HG03565 (cell line): ENCODE data around the gene MEGF11.

Experiments used
- ATAC-seq: cut with Tn5 transposase; IDR thresholded peaks from one replicate; pipeline ENCODE4 v1.9.1; 2021; ENCODE audit warnings: mild to moderate bottlenecking, moderate library complexity; ENCODE audit not compliant: unreplicated experiment

Gene MEGF11

DNA sequence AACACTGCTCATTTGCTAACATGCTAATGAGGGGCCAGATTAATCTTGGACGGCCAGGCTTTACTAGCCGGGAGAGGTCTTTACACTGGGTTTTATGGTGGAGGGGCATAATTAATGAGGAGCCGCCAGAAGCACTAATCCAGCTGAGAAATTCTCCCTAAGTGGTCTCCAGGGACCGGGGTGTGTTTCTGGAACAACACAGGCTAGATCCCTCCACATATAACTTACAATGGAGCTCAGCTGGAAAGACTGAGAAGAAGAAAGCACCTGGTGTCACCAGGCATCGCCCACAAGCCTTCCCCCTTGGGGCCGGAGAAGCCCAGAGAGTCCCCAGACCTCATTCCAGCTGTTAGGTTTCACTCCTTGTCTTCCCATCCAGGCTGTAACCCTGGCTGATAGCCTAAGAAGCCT lies 127.5 kb downstream of the MEGF11 start:
- ATAC-seq = no peak

DNA sequence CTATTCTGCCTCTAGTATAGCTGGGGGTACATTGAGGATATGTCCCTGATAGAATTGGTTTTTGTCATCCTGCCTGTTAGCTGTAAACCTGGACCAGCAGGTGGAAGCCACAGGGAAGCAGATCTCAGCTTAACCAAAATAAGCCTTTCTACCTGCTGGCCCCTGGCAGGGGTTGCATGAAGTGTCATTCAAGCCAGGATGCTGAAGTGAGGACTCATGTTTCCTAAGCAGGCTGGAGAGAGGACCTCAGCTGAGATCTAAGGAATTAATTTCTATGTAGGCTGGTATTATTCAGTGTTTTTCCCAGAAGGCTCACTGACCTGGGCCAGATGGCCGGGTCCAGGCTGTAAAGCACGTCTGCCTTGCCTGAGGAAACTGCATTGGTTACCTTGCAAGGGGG lies 128.9 kb downstream of the MEGF11 start:
- no peak for ATAC-seq

DNA sequence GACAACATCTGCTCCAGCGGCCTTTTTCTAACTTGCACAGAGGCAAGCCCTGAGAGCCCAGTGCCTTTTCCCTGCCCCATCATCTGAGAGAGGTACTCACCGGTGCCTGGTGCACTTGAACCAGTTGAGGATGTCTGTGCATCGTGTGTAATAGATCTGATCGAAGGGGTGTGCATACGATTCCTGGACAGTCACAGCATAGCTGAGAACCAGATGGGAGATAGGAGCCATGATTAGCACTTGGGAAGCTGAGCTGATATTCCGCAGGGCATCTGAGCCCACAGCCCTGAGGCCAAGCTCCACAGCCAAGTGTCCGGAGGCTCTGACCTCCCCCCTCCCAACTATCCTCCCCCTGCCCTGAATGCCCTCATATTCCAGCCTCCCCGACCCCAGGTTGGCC lies 129.8 kb downstream of the MEGF11 start:
- ATAC-seq = no peak

DNA sequence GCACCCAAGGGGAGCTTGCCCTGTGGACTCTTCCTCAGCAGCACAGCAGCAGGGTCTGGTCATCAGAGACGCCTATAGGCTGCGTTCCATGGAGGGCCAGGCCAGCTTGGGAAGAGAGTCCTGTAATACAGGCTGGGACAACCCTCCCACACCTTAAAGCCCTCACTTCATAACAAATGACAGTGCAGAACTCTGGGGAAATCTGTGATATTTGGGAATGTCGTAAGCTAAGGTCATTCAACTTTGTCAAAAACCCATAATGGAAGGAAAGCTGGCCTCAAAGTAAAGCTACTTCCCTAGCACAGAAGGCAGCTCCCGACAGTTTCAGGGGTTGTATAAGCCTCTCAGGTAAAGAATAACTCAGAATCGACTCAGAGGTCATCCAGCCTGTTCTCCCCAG lies 133.1 kb downstream of the MEGF11 start:
- no peak for ATAC-seq

DNA sequence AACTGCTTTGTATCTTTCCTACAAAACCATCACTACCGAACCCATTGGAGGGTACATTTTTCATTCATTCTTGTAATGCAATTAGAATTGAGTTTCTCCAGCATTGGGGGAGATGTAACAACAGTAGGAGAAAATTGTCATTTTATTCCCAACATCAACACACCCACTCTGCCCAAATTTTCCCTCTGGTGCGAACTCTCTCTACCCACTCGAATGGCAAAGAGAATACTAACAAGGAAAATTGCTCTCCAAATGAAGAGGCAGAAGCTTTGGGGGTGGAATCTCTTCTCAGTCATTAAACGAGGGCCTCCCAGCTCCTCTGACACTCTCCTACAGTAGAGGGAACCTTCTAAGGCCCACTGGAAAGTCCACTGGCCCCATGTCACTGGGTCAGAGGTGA lies 135.7 kb downstream of the MEGF11 start:
- no peak for ATAC-seq

DNA sequence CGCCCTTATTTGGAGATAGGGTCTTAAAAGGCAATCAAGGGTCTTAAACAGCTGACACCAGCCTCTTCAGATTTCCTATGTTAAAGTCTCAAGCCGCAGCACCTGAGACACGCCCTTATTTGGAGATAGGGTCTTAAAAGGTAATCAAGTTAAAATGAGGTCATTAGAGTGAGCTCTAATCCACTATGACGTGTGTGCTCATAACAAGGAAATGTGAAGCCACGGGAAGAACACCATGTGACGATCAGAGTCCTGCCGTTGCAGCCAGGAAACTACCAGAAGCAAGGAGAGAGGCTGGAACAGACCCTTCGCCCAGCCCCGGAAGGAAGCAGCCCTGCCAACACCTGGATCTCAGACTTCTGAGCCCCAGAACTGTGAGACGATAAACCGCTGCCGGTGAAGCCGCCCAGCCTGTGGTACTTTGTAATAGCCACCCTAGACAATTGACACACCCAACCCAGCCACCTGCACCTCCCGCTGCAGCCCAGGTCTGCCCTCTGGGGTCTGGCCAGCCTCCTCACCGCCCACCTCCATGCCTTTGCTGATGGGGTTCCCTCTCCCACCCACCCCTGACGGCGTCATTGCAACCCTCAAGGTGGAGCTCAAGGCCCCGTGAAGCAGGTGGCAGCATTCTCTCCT lies 137.9 kb downstream of the MEGF11 start:
- no peak for ATAC-seq

DNA sequence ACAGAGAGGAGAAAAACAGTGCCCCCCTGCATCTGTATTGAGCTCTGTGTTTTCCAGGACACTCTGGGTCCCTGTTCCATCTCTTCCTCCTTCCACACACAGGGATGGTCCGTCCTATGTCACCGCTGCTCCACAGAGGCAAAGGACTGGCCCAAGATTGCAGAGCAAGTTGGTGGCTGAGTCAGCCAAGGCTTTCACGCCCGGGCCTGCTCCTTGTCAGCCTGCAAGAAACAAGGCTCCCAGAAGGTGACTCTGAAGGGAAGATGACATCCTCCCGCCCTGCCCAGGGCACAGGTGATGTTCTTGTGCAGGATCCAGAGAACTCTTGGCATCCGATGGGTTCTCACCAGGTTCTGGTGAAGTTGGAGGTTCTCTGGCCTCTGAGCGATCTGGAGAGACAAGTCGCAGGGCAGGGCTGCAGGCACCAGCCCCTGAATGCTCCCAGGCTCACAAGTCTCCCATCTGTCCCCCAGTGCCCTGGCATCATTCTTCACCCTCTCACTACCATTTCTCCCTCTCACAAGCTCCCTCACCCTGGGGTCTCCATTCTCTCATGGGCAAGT lies 138.6 kb downstream of the MEGF11 start:
- no peak for ATAC-seq

DNA sequence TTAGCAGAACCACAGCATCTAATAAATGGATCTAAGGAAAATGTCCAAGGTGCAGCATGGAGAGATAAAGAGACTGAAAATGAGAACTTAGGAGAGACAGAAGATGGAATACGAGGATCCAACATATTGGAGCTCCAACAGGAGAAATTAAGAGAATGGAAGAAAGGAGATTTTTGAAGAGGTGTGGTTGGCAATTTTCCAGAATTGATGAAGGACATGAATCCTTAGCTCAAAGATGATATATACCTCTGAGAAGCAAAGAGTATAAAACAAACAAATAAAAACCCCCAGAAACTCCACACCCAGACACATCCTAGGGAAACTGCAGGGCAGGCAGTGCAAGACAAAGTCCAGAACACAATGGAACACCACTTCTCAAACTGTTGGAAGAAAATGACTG lies 141.2 kb downstream of the MEGF11 start:
- ATAC-seq = no peak

DNA sequence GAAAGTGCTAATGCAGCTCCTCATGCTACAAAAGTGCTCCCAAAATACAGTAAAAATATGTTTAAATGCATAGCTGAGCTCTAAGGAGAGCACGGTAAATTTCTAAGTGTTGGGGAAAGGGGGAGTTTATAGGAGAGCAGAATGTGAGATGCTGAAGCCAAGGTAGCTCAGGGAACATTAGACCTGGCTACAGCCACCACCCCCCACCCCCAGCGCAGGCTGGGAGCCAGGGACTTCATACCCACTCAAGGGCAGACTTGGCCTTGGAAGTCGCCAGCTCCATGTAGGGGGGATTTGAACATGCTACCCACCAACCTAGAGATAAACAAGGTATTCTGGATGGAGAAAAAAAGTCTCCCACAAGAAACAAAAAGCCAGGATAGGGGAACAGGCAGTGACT lies 142.2 kb downstream of the MEGF11 start:
- ATAC-seq = no peak

DNA sequence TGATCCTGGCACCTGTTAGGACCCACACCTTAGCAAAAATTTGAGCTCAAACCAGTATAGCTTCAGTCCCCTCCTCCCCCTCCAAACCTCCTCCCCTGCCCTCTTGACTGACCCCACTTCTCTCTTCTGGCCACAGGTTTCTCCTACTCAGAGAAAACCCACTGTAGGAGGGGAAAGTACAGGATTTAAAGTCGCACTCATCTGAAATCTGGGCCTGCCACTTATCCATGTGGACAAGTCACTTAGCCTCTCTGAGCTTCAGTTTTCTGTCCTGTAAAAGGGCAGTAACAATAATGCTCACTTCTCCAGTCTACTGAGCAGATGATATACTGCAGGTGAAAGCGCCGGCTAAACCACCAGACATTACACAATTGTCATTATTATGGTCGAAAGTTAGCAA lies 142.7 kb downstream of the MEGF11 start:
- no peak for ATAC-seq

DNA sequence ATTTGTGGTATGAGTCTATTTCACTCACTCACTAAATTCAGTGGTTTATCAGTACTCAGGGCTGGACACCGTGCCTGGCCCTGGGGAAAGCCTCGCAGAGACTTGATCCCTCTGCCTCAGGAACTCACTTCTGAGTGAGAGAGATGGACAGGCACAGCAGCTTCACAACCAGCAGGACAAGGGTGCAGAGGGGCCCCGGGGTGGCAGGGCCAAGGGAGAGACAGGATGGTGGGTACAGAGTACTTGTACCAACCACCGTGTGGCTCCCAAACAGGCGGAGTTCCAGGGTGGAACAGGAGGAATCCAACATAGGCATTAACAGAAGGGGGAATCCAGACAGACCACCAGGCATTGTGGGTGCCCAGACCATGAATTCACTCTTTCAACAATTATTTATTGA lies 143.7 kb downstream of the MEGF11 start:
- ATAC-seq = no peak

DNA sequence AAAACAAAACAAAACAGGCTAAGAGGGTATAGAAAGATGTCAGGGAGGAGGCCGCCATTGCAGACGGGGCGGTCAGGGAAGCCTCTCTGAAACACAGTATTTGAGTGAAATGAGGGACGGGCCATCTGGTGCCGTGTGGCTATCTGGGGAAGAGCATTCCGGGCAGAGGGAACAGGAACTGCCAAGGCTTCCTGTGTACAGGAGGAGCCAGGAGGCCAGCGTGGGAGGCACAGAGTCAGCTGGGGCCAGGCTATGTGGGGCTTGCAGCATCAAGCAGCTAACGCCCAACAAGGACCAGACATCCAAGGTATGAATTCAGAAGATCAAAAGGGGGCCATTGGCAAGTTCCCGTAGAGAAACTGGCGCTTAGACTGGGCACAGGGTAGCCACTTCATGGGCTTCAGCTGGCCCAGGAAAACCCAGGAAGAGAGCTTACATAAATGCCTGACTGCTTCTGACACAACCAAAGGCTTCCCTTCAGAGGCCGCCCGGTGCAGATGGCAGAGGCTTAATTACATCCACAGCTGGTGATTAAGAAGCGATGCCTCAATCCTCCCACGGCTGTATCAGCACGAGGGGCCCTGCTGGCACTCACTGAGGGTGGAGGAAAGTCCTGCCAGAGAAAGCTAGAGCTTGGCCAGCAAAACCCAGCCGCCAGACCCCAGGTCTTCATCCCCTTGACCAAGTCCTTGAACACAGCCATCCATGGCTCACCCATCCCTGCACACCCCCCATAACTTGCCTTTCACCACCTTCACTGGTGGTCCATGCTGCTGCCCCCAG lies 144.9 kb downstream of the MEGF11 start:
- no peak for ATAC-seq

DNA sequence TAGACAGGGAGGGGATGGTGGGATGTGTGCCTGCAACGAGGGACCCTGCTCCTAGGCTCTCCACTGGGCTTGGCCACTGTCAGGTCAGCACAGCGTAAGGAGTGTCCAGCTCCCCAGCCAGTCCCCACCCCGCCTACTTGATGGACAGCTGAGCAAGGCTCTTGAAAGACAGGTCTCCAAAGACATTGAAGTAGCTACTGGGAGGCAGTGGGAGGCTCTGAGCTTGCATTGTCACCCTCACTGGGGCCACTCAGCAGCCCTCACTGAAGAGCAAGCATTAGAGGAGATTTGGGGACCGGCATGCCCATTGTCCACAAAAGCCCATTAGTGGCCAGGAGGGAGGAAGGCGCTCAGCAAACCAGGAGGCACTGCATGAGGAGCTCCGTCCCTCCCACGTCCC lies 146.5 kb downstream of the MEGF11 start:
- ATAC-seq = no peak

DNA sequence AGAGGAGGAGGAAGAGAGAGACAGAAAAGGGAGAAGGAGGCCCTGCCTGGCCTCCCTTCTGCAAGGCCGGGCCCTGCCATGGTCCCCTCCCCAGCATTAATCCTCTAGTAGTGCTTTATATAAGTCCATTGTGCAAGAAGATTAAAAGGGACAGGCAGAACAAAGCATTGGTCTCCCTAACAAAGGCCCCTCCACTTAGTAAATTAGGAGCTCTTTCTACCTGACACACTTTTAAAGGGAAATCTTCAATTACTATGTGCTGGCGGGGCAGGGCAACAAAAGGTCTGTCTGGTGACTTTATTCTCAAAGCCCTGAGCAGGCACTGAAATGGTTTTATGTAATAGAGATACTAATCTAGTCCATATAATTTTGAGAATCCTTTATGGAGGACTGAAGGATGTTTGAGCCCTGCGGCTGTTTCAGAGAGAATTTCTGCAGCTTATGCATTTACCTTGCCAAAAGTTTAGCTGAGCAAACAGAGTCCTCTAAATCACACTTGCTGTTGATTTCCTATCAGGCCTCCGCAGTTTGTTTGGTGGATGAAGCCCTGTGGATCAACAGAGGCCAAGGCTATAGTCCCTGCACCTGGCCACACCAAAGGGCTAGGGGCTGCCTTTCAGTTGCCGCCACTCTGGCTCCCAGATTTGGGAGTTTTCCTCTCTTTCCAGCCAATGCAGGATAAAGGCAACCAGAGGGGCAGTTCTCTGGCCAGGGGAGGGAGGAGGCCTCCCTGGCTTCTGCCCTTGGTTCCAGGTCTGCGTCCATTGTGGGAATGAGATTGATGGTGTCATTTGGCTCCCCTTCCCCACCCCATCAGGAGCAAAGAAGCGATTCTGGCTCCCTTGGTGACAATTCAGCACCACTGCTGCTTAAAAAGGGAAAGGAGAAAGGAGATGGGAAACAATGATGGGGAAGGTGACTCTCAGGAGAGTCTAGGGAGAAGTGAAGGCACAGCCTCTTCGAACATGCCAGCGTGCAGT lies 148.0 kb downstream of the MEGF11 start:
- ATAC-seq = no peak

DNA sequence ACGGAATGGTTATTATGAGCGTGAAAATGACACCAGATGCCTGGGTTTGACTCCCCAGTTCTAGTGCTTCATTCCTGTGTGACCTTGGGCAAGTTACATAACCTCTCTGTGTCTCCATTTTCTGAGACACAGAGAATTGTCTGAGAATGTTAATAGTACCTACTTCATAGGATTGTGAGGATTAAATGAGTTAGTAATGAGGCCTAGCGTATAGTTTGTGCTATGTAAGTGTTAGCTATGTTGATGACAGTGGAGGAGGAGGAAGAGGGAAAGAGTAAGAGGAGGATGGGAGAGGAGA lies 150.3 kb downstream of the MEGF11 start:
- ATAC-seq = no peak

DNA sequence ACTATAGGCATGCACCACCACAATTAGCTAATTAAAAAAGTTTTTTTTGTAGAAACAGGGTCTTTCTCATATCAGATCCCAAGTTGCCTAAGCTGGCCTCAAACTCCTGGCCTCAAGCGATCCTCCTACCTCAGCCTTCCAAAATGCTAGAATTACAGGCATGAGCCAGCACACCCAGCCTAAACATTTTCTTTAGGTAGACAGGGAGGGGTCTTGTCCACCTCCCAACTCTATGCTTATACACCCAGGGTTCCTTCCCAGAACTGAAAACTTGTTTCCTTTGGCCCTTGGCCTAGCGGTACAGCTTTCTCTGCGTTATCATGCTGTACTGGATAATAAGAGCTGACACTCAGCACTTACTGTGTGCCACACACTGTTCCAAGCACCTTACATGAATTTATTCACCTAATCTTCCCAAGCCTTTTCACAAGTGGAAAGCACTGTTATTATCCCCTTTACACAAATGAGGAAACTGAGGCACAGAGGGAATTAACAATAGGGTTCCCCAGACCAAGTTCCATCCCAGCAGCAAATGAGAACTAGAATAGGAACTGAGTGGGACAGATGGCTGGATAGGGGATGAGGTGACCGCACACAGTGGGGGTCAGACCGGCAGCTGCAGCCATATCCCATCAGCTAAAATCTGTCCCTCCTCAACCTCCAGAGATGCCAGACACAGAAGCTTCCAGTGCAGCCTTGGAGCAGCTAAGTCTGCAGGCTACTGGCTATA lies 150.8 kb downstream of the MEGF11 start:
- ATAC-seq = no peak

DNA sequence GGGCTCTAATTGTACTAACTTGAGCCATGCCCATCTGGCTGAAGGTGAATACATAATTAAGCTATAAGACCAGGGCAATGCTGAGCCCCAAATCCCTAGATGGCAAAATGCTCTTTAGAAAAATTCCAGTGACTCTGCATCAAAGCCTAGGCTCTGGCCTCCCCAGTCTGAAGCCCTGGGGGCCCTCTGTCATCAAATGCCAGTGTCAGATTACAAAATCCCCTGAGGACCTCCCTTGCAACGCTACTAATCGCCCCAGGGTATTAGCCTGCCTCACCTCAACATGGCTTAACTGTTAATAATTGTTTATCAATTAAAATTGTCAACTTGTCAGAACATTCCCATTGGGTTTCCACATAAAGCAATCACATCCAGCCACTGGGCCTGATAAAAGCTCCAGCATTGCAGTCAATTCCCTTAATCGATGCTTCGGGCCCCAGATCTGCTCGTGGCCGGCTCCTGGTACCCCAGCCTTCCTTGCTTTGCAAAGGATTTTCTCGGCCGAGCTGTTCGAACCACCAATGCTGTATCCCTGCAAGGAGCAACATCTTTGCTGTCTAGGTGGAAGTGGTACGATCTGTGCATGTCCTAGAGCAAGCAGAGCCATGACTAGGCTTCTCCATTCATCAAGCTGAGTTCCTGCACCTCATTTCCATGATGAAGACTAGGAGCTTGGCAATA lies 151.7 kb downstream of the MEGF11 start:
- no peak for ATAC-seq

DNA sequence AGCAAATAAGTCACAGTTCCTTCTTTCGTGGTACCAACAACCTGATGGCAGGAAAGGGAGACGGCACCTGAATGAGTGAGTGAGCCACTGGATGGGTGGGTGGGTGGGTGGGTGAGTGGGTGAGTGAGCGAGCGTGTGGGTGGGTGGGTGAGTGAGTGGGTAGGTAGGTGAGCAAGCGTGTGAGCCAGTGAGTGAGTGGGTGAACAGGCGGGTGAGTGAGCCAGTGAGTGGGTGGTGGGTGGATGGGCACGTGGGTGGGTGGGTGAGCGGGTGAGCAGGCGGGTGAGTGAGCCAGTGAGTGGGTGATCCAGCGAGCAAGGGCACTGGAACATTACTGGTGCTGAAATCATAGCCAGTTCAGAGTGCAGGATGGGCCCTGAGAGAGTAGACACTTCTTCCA lies 152.8 kb downstream of the MEGF11 start:
- ATAC-seq = no peak

DNA sequence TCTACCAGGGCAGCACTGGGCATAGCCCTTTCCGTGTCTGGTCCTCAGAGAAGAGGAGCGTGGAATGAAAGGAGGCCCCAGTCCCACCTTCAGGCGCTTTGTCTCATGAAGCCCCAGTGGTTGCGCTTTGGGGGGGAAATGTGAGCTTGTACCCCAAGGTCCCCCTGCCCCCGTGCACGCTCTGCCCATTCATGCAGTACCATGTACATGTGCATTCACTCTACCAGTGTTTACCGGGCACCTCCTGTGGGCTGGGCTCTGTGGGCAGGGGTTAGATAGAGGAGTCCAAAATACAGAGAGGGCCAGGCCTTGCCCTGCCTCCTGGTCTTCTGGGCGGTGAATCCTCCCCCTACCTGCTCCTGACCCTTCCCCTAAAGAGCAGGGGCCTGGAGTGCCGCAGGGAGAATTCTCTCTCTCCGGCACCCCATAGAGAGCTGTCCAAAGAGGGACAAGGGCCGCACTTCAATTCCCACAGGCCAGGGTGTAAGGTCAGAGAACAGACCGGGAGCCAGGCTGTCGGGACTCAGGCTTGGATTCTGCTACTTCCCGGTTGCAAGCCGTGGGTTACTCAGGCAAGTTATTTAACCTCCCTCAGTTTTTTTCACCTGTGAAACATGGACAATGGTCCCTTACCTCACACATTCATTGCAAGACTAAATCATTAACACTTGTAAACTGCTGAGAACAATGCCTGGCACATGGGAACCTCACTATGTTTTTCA lies 153.4 kb downstream of the MEGF11 start:
- no peak for ATAC-seq

DNA sequence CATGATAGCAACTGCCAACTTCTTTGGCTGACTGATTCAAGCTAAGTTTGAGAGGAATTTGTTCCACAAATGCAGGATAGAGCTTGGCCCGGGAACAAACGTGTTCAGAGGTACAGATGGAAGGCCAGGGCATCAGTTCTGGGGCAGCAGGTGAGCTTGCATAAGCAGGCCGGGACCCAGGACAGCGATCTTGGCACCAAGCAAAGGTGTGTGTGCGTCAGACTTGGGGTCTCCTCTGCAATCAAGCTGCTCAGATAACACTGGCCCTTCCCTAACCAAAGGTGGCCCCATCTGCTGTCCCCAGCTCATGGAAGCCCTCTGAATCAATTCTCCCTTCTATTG lies 155.6 kb downstream of the MEGF11 start:
- ATAC-seq = no peak
